ENCODE measurements around the gene TUBA4A. TPM values are rescaled to one million over a fixed set of nuclear protein-coding genes. Genes with fewer than 3 reads are reported as not detected.

TUBA4A gene
- total RNA-seq, 1 donor from 2014 or later, result 0.63 TPM

- peaks cover 15% of the 10 kb centered on the region for H3K36me3 Mint-ChIP-seq
- H3K27ac Mint-ChIP-seq, result peak overlapping the region; percentile 98
- H3K9me3 Mint-ChIP-seq, result no peaks in the 10 kb centered on the region
- peak in 1 of 2 experiments; percentile 55 for DNase-seq (ENCODE audit: low spot score in 2 of 2, unreplicated experiment in 2 of 2)
- no peak for TF ChIP-seq CTCF (IDR thresholded peaks at IDR 0.05; ENCODE audit: unreplicated experiment)
- H3K4me1 Mint-ChIP-seq, result peaks cover 23% of the 10 kb centered on the region
- no peaks in the 10 kb centered on the region for H3K27me3 Mint-ChIP-seq (ENCODE audit: low read depth)
- peak overlapping the region; percentile 99 for H3K4me3 Mint-ChIP-seq
Measured at GRCh38 chr2:219230059-219230540, 23.6 kb downstream of the TUBA4A start.

GRCh38 chr2:219229305-219230058 lies 24.2 kb downstream of the TUBA4A start, which contains the start of the genes ANKZF1 and ATG9A:
Gene ANKZF1 (plus strand): TSS chr2:219229806. CDS start chr2:219230258, 452 bp downstream.
Gene ATG9A (minus strand): TSS chr2:219229636. CDS start chr2:219228024, 1,612 bp downstream.
- Mint-ChIP-seq H3K4me1 (peaks cover 23% of the 10 kb centered on the region), H3K4me3 (peak within 1 kb of the TSS; percentile 99), H3K9me3 (no peaks in the 10 kb centered on the region), H3K36me3 (peaks cover 17% of the 10 kb centered on the region), H3K27me3 (ENCODE audit: low read depth) (no peaks in the 10 kb centered on the region), H3K27ac (peak within 1 kb of the TSS; percentile 98)
- DNase-seq (ENCODE audit: low spot score in 2 of 2, unreplicated experiment in 2 of 2), result peak; percentile 93 to 95
- TF ChIP-seq CTCF (IDR thresholded peaks at IDR 0.05; ENCODE audit: unreplicated experiment), result no peak

GRCh38 chr2:219228911-219229304 lies 24.8 kb downstream of the TUBA4A start:
- Mint-ChIP-seq H3K9me3 (no peaks in the 10 kb centered on the region), H3K27ac (peak overlapping the region; percentile 76), H3K36me3 (peaks cover 20% of the 10 kb centered on the region), H3K4me1 (peaks cover 23% of the 10 kb centered on the region), H3K4me3 (peak overlapping the region; percentile 99), H3K27me3 (ENCODE audit: low read depth) (no peaks in the 10 kb centered on the region)
- no peak for TF ChIP-seq CTCF (IDR thresholded peaks at IDR 0.05; ENCODE audit: unreplicated experiment)
- no peak for DNase-seq (ENCODE audit: low spot score in 2 of 2, unreplicated experiment in 2 of 2)

- Mint-ChIP-seq H3K4me1 (peaks cover 23% of the 10 kb centered on the region), H3K27ac (peak overlapping the region; percentile 76), H3K9me3 (no peaks in the 10 kb centered on the region), H3K27me3 (ENCODE audit: low read depth) (no peaks in the 10 kb centered on the region), H3K4me3 (peak overlapping the region; percentile 99), H3K36me3 (peaks cover 24% of the 10 kb centered on the region)
- DNase-seq (ENCODE audit: low spot score in 2 of 2, unreplicated experiment in 2 of 2), result no peak
- TF ChIP-seq CTCF (IDR thresholded peaks at IDR 0.05; ENCODE audit: unreplicated experiment), result no peak
Measured at GRCh38 chr2:219228041-219228910, 25.4 kb downstream of the TUBA4A start.

GRCh38 chr2:219225350-219225749 lies 28.4 kb downstream of the TUBA4A start:
- Mint-ChIP-seq H3K27me3 (ENCODE audit: low read depth) (no peaks in the 10 kb centered on the region), H3K4me1 (peaks cover 19% of the 10 kb centered on the region), H3K4me3 (no peak overlapping the region), H3K36me3 (peaks cover 31% of the 10 kb centered on the region), H3K27ac (no peak overlapping the region), H3K9me3 (no peaks in the 10 kb centered on the region)
- DNase-seq (ENCODE audit: low spot score in 2 of 2, unreplicated experiment in 2 of 2), result no peak
- no peak for TF ChIP-seq CTCF (IDR thresholded peaks at IDR 0.05; ENCODE audit: unreplicated experiment)
